ENCODE measurements around the gene GPR137.
"Not testable (repeated sequence)": the region's sequence is repeated elsewhere in the genome, so short reads cannot be mapped to it uniquely, and the experiment has no call there.

Gene GPR137

DNA sequence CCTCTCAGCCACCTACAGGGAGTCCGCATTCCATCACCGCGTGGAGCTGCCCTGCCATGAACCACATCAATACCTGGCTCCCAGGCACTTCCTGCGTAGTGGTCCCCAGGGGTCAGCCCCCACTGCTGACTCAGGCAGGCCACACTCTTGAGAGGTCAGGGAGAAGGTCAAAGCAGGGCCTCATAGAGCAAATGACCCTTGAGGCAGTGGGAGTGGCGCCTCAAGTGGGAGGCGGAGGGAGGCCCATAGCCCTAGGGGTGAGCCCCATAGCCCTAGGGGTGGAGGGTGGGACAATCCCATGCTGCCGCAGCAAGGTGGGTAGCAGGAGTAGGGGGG lies 37.2 kb downstream of the GPR137 start:
- DNase-seq, result no peak

DNA sequence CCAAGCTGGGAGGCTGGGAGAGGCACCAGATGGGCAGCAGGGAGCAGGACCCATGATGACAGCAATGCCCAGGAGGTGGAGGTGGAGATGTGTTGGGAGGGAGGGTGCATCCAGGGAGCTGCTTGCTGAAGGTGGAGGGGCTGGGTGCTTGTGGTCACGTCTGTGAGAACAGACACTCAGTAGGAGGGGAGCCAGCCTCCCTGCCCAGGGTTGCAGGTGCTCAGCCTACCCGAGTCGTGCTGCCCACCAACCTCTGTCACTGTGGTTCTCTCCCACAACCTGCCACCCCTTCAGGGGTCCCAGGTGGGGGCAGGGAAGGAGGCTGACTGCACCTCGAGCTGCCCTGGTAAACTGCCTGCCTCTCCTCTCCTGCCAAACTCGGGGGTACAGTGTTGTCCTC lies 37.7 kb downstream of the GPR137 start:
- DNase-seq, result no peak

DNA sequence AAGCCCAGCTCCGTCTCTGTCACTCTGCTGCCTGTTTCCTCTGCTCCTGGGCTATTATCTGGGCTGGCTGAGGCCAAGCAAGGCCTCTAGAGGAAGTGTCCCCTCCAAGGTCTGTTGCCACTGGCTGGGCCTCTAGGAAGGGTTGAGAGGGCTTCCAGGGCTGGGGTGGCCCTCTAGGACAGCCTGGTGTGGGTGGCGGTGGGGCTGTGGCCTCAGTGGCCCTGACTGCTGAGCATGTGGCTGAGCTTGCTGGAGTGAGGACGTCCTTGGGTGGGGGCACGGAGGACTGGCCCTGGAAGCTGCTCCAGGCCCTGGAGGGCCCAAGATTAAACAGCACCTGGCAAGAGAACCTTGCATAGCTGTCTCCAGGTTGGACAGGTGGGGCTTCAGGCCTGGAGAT lies 38.3 kb downstream of the GPR137 start:
- DNase-seq, result not testable (repeated sequence)

DNA sequence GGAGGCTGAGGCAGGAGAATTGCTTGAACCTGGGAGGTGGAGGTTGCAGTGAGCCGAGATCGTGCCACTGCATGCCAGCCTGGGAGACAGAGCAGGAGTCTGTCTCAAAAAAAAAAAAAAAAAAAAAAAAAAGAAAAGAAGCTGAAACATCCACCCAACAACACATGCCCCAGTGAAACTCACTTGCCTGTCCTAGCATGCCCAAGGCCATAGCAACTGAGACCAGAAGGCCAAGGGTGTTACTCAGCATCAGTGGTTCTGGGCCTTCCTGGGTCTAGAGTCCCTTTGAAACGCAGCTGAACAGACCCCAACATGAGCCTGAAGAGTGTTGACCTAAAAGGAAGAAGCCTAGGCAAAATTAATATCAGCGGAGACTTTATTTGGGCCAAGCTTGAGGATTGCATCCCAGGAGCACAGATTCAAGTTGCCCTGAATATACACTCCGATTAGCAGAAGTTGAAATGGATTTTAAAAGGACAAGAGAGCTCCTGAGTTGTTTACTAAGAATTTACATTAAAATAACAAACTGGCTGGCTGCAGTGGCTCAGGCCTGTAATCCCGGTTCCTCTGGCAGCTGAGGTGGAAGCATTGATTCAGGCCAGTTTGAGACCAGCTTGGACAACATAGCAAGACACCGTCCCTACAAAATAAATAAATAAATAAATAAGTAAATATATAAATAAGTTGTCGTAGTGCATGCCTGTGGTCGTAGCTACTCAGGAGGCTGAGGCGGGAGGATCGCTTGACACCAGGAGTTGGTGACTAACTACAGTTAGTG lies 39.2 kb downstream of the GPR137 start:
- DNase-seq, result no peak

DNA sequence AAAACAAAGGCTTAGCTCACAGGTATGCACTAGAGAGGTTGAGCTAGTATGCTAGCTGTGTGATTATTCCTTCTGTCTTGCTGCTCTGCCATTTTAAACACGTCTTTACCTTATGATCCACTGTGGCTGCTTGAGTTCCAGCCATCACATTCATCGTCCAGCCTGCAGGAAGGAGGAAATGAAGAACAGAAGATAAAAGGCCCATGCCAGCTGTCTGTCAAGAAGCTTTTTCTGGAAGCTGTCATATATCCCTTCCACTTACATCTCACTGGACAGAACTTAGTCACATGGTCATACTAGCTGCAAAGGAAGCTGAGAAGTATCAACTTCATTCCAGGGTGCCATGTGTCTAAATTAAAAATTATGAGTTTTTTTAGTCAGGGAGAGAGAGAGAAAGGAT lies 41.7 kb downstream of the GPR137 start:
- DNase-seq, result no peak

DNA sequence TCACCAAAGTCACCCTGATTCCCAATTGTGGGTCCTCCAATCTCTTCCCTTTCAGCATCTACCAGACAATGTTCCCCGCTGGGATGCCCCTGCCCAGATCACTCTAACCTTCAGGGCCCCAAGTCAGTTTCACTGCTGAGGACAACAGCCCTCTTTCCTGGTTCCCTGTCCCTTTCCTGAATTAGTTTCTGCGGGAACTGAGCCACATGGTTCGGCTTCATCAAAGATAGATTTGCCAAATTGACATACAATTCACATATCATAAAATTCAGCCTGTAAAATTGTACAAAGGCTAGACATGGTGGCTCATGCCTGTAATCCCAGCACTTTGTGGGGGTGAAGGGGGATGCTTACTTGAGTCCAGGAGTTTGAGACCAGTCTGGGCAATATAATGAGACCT lies 42.3 kb downstream of the GPR137 start:
- DNase-seq, result no peak

DNA sequence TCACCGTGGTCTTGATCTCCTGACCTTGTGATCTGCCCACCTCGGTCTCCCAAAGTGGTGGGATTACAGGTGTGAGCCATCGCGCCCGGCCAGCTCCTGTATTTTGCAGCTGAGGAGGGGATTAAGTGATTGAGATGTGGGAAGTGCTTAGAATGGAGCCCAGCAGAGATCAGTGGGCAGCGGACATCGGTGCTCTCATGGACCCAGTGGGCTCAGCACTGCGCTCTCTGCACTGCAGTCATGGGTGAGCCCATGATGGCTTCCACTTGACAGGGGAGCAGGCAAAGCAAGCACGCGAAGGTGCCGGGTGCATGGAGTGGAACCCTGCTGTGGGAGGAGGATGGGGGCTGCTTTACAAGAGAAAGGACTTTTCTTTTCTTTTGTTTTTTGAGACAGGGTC lies 45.2 kb downstream of the GPR137 start:
- no peak for DNase-seq

DNA sequence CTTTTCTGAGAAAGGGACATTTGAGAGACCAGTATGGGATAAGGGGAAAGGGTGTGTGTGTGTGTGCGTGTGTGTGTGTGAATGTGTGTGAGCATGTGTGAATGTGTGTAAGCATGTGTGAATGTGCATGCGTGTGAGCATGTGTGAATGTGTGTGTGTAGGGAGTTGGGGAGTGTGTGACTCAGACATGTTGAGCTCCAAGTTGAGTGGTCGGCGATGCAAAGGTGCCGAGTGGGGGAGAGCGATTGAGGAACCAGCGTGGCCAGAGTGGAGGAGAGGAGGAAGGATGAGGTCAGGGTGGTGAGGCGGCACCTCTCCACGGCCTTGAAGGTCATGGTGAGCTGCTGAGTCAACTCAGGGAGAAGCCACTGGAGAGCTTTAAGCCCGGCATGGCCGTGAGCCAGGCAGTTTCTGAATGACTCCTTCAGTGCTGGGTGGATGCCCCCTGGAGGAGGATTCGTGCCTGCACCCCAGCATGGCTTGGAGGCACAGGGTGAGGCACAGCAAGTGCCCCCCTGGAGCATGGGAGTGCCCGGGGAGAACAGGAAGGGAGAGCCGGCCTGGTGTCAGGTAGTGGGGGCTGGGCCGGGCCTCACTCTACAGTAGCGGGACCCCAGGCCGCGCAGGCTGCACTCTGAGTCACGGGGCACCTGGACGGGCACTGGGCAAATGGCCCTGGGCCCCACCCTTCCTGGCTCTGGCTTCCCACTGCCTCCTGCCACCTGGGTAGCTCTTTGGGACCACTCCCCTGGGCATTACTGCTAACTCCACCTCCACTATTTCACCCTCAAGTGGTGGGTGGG lies 46.1 kb downstream of the GPR137 start:
- no peak for DNase-seq

DNA sequence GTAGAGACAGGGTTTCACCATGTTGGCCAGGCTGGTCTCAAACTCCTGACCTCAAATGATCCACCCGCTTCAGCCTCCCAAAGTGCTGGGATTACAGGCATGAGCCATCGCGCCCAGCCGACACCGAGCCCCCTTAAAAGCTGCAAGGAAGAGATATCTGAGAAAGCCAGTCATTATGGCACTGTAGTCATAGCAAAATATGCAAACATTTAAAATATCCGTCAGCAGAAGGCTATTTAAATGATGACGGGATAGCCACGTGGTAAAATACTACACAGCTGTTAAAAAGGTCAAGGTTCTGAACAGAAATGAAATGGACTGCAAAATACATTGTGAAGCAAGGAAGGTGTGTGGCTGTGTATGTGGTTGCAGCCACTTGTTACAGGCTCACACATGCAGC lies 47.9 kb downstream of the GPR137 start:
- DNase-seq, result no peak

DNA sequence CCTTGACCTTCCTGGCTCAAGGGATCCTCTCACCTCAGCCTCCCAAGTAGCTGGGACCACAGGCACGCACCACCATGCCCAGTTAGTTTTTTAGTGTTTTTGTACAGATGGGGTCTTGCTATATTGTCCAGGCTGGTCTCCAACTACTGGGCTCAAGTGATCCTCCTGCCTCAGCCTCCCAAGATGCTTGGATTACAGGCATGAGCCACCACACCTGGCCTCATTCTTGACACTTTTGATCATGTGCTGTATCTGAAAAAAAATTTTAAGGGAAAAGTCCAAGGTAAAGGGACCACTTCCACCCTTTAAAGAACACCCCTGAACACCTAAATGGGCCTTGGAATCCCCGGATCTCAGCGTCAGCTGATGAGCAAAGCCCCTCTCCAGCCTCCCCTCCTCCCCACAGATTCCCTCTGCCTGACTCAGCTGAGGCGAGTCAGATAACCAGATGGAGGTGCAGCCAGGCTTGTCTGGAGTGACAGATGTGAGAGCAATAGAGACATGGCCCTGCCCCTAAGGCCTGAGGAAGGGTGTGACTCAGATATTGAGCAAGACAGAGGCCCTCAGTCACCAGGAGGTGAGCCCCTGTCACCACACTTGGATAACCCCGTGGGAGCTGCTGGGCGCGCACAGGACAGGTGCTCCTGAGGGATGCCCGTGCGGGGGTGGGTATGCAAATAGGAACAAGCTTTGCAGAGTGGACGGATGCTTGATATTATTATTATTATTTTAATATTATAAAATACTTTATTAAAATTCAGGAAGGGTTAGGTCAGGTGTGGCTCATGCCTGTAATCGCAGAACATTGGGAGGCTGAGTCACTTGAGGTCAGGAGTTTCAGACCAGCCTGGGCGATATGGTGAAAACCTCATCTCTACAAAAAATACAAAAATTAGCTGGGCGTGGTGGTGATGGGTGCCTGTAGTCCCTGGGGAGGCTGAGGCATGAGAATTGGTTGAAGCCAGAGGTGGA lies 49.4 kb downstream of the GPR137 start:
- no peak for DNase-seq

DNA sequence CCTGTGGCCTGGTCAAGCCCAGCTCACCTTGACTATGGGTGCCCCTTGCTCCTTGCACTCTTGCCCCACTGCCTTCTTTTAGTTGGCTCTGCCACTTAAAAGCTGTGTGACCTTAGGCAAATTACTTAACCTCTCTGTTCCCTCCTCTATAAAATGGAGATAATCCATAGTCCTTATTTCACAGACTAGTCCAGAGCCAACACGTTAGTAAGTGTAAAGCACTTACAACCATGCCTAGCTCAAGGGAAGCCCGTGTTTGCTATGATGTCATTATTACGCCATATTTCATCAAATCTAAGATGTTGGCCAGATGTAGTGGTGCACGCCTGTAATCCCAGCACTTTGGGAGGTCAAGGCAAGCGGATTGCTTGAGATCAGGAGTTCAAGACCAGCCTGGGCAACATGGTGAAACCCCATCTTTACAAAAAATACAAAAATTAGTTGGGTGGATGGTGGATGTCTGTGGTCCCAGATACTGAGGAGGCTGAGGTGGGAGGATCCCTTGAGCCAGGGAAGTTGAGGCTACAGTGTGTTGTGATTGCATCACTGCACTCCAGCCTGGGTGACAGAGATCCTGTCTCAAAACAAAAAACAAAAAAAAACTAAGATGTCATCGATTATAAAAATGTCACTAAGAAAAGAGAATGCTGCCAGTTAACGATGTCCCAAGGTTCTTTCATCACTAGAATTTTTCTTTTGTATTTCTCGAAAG lies 52.0 kb downstream of the GPR137 start:
- no peak for DNase-seq

DNA sequence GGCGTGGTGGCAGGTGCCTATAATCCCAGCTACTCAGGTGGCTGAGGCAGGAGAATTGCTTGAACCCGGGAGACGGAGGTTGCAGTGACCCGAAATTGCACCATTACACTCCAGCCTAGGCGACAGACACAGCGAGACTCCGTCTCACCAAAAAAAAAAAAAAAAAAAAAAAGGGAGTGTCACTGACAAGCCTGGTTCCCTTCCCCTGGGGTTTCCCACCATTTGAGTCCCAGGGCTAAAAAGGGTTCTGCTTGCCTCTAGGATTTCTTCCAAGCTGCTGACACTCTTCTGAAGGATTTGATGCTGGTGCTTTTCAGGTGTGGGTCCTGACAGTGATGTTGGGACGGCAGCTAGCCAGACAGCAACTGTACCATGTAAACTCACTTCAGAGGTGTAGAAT lies 53.1 kb downstream of the GPR137 start:
- no peak for DNase-seq
